Measurements from ENCODE around the gene NME5.

GRCh38 chr5:138093036-138093435 is 46.2 kb downstream of the NME5 start:
- no peak for TF ChIP-seq POLR2AphosphoS5 (IDR thresholded peaks at IDR 0.05; ENCODE audit: borderline replicate concordance, low read depth, low read length)
- TF ChIP-seq EZH2 (IDR thresholded peaks at IDR 0.05), result no peak
- TF ChIP-seq FOXP2 (optimal IDR thresholded peaks at IDR 0.05; ENCODE audit: control extremely low read depth, extremely low read length, insufficient read depth), result no peak
